ENCODE results near the gene CDH4.

GRCh38 chr20:61514396-61514795 lies 262.3 kb downstream of the CDH4 start:
- no peak for TF ChIP-seq CTCF (IDR thresholded peaks at IDR 0.05; ENCODE audit: borderline replicate concordance, extremely low read depth, low read length, poor library complexity, severe bottlenecking)
- no peak for TF ChIP-seq EZH2 (IDR thresholded peaks at IDR 0.05; ENCODE audit: borderline replicate concordance, low read depth, low read length, severe bottlenecking)
